Measurements from ENCODE around the gene IL19. TPM values are rescaled to one million over a fixed set of nuclear protein-coding genes. Genes with fewer than 3 reads are reported as not detected.

The IL19 gene
- total RNA-seq, 1 experiment from 2014 or later = not detected

DNA sequence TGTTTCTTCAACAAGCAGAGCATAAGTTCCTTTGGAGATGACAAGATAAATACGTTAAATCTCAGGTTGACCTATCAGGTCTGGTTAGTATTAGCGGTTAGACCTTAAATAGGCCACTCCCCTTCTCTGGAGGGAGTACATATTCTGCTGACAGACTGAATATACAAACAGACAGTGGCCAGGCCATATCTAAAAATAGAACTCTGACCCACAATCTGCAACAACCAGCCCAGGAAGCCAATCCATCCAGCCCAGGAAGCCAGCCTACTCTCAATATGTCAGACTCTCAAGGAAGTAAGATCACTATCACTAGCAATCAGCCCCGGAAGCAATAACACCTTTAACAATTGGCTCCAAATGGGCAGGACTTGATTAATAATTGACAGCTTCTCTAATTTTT, 101.6 kb downstream of the IL19 start:
- DNase-seq (ENCODE audit: low spot score) = no peak
- no peak for TF ChIP-seq MXD4 (CRISPR knock-in tag; IDR thresholded peaks at IDR 0.05; ENCODE audit: borderline replicate concordance)
- no peak for TF ChIP-seq ZNF317 (CRISPR knock-in tag; IDR thresholded peaks at IDR 0.05; ENCODE audit: borderline replicate concordance, low read depth)
- TF ChIP-seq, protein P1, sequence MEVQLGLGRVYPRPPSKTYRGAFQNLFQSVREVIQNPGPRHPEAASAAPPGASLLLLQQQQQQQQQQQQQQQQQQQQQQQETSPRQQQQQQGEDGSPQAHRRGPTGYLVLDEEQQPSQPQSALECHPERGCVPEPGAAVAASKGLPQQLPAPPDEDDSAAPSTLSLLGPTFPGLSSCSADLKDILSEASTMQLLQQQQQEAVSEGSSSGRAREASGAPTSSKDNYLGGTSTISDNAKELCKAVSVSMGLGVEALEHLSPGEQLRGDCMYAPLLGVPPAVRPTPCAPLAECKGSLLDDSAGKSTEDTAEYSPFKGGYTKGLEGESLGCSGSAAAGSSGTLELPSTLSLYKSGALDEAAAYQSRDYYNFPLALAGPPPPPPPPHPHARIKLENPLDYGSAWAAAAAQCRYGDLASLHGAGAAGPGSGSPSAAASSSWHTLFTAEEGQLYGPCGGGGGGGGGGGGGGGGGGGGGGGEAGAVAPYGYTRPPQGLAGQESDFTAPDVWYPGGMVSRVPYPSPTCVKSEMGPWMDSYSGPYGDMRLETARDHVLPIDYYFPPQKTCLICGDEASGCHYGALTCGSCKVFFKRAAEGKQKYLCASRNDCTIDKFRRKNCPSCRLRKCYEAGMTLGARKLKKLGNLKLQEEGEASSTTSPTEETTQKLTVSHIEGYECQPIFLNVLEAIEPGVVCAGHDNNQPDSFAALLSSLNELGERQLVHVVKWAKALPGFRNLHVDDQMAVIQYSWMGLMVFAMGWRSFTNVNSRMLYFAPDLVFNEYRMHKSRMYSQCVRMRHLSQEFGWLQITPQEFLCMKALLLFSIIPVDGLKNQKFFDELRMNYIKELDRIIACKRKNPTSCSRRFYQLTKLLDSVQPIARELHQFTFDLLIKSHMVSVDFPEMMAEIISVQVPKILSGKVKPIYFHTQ (CRISPR knock-in tag; IDR thresholded peaks at IDR 0.05) = no peak
- TF ChIP-seq TEAD4 (CRISPR knock-in tag; IDR thresholded peaks at IDR 0.05) = no peak
- TF ChIP-seq HMGA2 (CRISPR knock-in tag; IDR thresholded peaks at IDR 0.05) = no peak
- TF ChIP-seq, protein P2, sequence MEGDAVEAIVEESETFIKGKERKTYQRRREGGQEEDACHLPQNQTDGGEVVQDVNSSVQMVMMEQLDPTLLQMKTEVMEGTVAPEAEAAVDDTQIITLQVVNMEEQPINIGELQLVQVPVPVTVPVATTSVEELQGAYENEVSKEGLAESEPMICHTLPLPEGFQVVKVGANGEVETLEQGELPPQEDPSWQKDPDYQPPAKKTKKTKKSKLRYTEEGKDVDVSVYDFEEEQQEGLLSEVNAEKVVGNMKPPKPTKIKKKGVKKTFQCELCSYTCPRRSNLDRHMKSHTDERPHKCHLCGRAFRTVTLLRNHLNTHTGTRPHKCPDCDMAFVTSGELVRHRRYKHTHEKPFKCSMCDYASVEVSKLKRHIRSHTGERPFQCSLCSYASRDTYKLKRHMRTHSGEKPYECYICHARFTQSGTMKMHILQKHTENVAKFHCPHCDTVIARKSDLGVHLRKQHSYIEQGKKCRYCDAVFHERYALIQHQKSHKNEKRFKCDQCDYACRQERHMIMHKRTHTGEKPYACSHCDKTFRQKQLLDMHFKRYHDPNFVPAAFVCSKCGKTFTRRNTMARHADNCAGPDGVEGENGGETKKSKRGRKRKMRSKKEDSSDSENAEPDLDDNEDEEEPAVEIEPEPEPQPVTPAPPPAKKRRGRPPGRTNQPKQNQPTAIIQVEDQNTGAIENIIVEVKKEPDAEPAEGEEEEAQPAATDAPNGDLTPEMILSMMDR (IDR thresholded peaks at IDR 0.05) = no peak
- TF ChIP-seq, protein P3, sequence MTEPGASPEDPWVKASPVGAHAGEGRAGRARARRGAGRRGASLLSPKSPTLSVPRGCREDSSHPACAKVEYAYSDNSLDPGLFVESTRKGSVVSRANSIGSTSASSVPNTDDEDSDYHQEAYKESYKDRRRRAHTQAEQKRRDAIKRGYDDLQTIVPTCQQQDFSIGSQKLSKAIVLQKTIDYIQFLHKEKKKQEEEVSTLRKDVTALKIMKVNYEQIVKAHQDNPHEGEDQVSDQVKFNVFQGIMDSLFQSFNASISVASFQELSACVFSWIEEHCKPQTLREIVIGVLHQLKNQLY (CRISPR knock-in tag; IDR thresholded peaks at IDR 0.05) = no peak
- TF ChIP-seq, protein P4, sequence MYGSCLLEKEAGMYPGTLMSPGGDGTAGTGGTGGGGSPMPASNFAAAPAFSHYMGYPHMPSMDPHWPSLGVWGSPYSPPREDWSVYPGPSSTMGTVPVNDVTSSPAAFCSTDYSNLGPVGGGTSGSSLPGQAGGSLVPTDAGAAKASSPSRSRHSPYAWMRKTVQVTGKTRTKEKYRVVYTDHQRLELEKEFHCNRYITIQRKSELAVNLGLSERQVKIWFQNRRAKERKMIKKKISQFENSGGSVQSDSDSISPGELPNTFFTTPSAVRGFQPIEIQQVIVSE (CRISPR knock-in tag; IDR thresholded peaks at IDR 0.05; ENCODE audit: borderline replicate concordance) = no peak
- TF ChIP-seq, protein P5, sequence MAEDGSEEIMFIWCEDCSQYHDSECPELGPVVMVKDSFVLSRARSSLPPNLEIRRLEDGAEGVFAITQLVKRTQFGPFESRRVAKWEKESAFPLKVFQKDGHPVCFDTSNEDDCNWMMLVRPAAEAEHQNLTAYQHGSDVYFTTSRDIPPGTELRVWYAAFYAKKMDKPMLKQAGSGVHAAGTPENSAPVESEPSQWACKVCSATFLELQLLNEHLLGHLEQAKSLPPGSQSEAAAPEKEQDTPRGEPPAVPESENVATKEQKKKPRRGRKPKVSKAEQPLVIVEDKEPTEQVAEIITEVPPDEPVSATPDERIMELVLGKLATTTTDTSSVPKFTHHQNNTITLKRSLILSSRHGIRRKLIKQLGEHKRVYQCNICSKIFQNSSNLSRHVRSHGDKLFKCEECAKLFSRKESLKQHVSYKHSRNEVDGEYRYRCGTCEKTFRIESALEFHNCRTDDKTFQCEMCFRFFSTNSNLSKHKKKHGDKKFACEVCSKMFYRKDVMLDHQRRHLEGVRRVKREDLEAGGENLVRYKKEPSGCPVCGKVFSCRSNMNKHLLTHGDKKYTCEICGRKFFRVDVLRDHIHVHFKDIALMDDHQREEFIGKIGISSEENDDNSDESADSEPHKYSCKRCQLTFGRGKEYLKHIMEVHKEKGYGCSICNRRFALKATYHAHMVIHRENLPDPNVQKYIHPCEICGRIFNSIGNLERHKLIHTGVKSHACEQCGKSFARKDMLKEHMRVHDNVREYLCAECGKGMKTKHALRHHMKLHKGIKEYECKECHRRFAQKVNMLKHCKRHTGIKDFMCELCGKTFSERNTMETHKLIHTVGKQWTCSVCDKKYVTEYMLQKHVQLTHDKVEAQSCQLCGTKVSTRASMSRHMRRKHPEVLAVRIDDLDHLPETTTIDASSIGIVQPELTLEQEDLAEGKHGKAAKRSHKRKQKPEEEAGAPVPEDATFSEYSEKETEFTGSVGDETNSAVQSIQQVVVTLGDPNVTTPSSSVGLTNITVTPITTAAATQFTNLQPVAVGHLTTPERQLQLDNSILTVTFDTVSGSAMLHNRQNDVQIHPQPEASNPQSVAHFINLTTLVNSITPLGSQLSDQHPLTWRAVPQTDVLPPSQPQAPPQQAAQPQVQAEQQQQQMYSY (CRISPR knock-in tag; IDR thresholded peaks at IDR 0.05) = no peak
- TF ChIP-seq, protein P6, sequence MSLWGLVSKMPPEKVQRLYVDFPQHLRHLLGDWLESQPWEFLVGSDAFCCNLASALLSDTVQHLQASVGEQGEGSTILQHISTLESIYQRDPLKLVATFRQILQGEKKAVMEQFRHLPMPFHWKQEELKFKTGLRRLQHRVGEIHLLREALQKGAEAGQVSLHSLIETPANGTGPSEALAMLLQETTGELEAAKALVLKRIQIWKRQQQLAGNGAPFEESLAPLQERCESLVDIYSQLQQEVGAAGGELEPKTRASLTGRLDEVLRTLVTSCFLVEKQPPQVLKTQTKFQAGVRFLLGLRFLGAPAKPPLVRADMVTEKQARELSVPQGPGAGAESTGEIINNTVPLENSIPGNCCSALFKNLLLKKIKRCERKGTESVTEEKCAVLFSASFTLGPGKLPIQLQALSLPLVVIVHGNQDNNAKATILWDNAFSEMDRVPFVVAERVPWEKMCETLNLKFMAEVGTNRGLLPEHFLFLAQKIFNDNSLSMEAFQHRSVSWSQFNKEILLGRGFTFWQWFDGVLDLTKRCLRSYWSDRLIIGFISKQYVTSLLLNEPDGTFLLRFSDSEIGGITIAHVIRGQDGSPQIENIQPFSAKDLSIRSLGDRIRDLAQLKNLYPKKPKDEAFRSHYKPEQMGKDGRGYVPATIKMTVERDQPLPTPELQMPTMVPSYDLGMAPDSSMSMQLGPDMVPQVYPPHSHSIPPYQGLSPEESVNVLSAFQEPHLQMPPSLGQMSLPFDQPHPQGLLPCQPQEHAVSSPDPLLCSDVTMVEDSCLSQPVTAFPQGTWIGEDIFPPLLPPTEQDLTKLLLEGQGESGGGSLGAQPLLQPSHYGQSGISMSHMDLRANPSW (CRISPR knock-in tag; conservative IDR thresholded peaks at IDR 0.05; ENCODE audit: low read depth) = no peak
- no peak for TF ChIP-seq JAZF1 (CRISPR knock-in tag; IDR thresholded peaks at IDR 0.05)
- no peak for TF ChIP-seq ATF1 (CRISPR knock-in tag; IDR thresholded peaks at IDR 0.05)
- no peak for TF ChIP-seq ETV6 (CRISPR knock-in tag; IDR thresholded peaks at IDR 0.05)
- TF ChIP-seq, protein P7, sequence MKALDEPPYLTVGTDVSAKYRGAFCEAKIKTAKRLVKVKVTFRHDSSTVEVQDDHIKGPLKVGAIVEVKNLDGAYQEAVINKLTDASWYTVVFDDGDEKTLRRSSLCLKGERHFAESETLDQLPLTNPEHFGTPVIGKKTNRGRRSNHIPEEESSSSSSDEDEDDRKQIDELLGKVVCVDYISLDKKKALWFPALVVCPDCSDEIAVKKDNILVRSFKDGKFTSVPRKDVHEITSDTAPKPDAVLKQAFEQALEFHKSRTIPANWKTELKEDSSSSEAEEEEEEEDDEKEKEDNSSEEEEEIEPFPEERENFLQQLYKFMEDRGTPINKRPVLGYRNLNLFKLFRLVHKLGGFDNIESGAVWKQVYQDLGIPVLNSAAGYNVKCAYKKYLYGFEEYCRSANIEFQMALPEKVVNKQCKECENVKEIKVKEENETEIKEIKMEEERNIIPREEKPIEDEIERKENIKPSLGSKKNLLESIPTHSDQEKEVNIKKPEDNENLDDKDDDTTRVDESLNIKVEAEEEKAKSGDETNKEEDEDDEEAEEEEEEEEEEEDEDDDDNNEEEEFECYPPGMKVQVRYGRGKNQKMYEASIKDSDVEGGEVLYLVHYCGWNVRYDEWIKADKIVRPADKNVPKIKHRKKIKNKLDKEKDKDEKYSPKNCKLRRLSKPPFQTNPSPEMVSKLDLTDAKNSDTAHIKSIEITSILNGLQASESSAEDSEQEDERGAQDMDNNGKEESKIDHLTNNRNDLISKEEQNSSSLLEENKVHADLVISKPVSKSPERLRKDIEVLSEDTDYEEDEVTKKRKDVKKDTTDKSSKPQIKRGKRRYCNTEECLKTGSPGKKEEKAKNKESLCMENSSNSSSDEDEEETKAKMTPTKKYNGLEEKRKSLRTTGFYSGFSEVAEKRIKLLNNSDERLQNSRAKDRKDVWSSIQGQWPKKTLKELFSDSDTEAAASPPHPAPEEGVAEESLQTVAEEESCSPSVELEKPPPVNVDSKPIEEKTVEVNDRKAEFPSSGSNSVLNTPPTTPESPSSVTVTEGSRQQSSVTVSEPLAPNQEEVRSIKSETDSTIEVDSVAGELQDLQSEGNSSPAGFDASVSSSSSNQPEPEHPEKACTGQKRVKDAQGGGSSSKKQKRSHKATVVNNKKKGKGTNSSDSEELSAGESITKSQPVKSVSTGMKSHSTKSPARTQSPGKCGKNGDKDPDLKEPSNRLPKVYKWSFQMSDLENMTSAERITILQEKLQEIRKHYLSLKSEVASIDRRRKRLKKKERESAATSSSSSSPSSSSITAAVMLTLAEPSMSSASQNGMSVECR (CRISPR knock-in tag; IDR thresholded peaks at IDR 0.05; ENCODE audit: borderline replicate concordance) = no peak
- TF ChIP-seq ZNF263 (CRISPR knock-in tag; IDR thresholded peaks at IDR 0.05; ENCODE audit: low read depth) = no peak
- TF ChIP-seq, protein P8, sequence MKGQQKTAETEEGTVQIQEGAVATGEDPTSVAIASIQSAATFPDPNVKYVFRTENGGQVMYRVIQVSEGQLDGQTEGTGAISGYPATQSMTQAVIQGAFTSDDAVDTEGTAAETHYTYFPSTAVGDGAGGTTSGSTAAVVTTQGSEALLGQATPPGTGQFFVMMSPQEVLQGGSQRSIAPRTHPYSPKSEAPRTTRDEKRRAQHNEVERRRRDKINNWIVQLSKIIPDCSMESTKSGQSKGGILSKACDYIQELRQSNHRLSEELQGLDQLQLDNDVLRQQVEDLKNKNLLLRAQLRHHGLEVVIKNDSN (CRISPR knock-in tag; IDR thresholded peaks at IDR 0.05) = no peak
- TF ChIP-seq ELF4 (CRISPR knock-in tag; IDR thresholded peaks at IDR 0.05; ENCODE audit: low read depth) = no peak
- H3K4me1 Mint-ChIP-seq = no peaks in the 10 kb centered on the region
- H3K4me3 Mint-ChIP-seq = no peak overlapping the region
- peaks cover 10% of the 10 kb centered on the region; the same call in 1 of the 2 replicates for H3K36me3 Mint-ChIP-seq
- ATAC-seq = no peak
- H3K27me3 Mint-ChIP-seq (ENCODE audit: low read depth) = peaks cover 5% of the 10 kb centered on the region
- ChIA-PET CTCF (no interaction called here), POLR2A (no interaction called here)
- no peak overlapping the region for H3K27ac Mint-ChIP-seq
- H3K9me3 Mint-ChIP-seq = peaks cover 38% of the 10 kb centered on the region

All from WTC11 (cell line).